Measurements from ENCODE around the gene GALM. TPM values are rescaled to one million over a fixed set of nuclear protein-coding genes. Genes with fewer than 3 reads are reported as not detected.
"Not testable (repeated sequence)": the region's sequence is repeated elsewhere in the genome, so short reads cannot be mapped to it uniquely, and the experiment has no call there.

The GALM gene
- polyA plus RNA-seq, 3 donors: 3.0 to 3.6 (median 3.1) TPM

DNA sequence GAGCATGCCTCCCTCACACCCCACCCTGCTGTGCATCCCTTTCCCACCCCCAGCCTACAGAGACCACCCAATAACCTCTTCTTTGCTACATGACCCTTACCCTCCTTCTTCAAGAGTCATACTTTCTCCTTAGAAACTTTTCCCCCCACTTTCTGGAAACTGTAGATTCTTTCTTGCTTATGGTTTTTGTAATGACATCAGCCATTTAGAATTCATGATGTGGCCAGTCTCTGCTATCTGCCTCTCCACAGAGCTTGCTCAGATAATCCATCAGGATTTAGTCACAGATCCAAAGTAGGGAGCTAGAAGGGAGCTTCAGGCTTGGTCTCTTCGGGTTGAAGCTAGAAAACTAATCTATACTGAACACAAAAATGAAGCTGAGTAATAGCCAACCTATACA, 36.5 kb downstream of the GALM start:
- Mint-ChIP-seq H3K4me3 (no peak overlapping the region), H3K36me3 (peaks cover 17 to 19% of the 10 kb centered on the region in 2 donors), H3K27ac (no peak overlapping the region), H3K27me3 (ENCODE audit: low read depth in 3 of 3) (peaks cover 0 to 1% (median 0%) of the 10 kb centered on the region in 3 donors), H3K9me3 (peaks cover 0 to 2% (median 0%) of the 10 kb centered on the region in 7 donors), H3K4me1 (no peaks in the 10 kb centered on the region)
- no peak overlapping the region for H3K4me2 ChIP-seq (replicated peaks; ENCODE audit: extremely low read depth, low read length, poor library complexity, severe bottlenecking)
- TF ChIP-seq, protein P1, sequence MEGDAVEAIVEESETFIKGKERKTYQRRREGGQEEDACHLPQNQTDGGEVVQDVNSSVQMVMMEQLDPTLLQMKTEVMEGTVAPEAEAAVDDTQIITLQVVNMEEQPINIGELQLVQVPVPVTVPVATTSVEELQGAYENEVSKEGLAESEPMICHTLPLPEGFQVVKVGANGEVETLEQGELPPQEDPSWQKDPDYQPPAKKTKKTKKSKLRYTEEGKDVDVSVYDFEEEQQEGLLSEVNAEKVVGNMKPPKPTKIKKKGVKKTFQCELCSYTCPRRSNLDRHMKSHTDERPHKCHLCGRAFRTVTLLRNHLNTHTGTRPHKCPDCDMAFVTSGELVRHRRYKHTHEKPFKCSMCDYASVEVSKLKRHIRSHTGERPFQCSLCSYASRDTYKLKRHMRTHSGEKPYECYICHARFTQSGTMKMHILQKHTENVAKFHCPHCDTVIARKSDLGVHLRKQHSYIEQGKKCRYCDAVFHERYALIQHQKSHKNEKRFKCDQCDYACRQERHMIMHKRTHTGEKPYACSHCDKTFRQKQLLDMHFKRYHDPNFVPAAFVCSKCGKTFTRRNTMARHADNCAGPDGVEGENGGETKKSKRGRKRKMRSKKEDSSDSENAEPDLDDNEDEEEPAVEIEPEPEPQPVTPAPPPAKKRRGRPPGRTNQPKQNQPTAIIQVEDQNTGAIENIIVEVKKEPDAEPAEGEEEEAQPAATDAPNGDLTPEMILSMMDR (IDR thresholded peaks at IDR 0.05): no peak
- H2AFZ ChIP-seq (ENCODE audit: insufficient read depth, low read depth, low read length, poor library complexity, severe bottlenecking): no peak overlapping the region
- no peaks in the 10 kb centered on the region for H3K4me1 ChIP-seq (ENCODE audit: control insufficient read depth in 1 of 2, insufficient read depth in 2 of 2, low read length in 2 of 2)
- H3K9me3 ChIP-seq (replicated peaks in 1 of 2; ENCODE audit: control insufficient read depth in 1 of 2, insufficient read depth in 1 of 2, low read length in 2 of 2): no peaks in the 10 kb centered on the region
- no peak overlapping the region for H3K4me3 ChIP-seq (replicated peaks in 1 of 3; ENCODE audit: low read depth in 2 of 3, low read length in 3 of 3)
- intact Hi-C loops (cut with micrococcal nuclease): no loop called here
- 100% methylated on average over 1 of the region's 1 CpG for WGBS (ENCODE audit: insufficient coverage)
- no peaks in the 10 kb centered on the region for H4K20me1 ChIP-seq (ENCODE audit: insufficient read depth, low read length)
- no peaks in the 10 kb centered on the region for H3K27me3 ChIP-seq (ENCODE audit: control insufficient read depth in 2 of 2, insufficient read depth in 2 of 2, low read length in 2 of 2)
- H3K79me2 ChIP-seq (ENCODE audit: insufficient read depth, low read length): no peaks in the 10 kb centered on the region
- H3K9ac ChIP-seq (ENCODE audit: insufficient read depth, low read length, poor library complexity, severe bottlenecking): no peak overlapping the region
- H3K27ac ChIP-seq (ENCODE audit: low read depth in 1 of 2, low read length in 2 of 2): no peak overlapping the region
- DNase-seq: no peak
- no peaks in the 10 kb centered on the region for H3K36me3 ChIP-seq (replicated peaks in 1 of 2; ENCODE audit: control insufficient read depth in 1 of 2, insufficient read depth in 2 of 2, low read length in 2 of 2)

- H3K4me1 ChIP-seq (ENCODE audit: control insufficient read depth in 1 of 2, insufficient read depth in 2 of 2, low read length in 2 of 2); intact Hi-C loops (cut with micrococcal nuclease): not testable (repeated sequence)
- 100% methylated on average over 2 of the region's 5 CpGs for WGBS (ENCODE audit: insufficient coverage)
Measured at GRCh38 chr2:38703336-38703735, 37.4 kb downstream of the GALM start.

More at GRCh38 chr2:38703336-38703735, 37.4 kb downstream of the GALM start:
- H3K27ac Mint-ChIP-seq; DNase-seq; H3K27ac ChIP-seq (ENCODE audit: low read depth in 1 of 2, low read length in 2 of 2); H3K9ac ChIP-seq (ENCODE audit: insufficient read depth, low read length, poor library complexity, severe bottlenecking); H3K4me1 Mint-ChIP-seq; H3K79me2 ChIP-seq (ENCODE audit: insufficient read depth, low read length); H3K9me3 ChIP-seq (replicated peaks in 1 of 2; ENCODE audit: control insufficient read depth in 1 of 2, insufficient read depth in 1 of 2, low read length in 2 of 2); H3K27me3 Mint-ChIP-seq (ENCODE audit: low read depth in 3 of 3); H3K9me3 Mint-ChIP-seq; H3K4me3 ChIP-seq (replicated peaks in 1 of 3; ENCODE audit: low read depth in 2 of 3, low read length in 3 of 3); H4K20me1 ChIP-seq (ENCODE audit: insufficient read depth, low read length); H3K27me3 ChIP-seq (ENCODE audit: control insufficient read depth in 2 of 2, insufficient read depth in 2 of 2, low read length in 2 of 2); H3K36me3 ChIP-seq (replicated peaks in 1 of 2; ENCODE audit: control insufficient read depth in 1 of 2, insufficient read depth in 2 of 2, low read length in 2 of 2); H3K4me3 Mint-ChIP-seq; H2AFZ ChIP-seq (ENCODE audit: insufficient read depth, low read depth, low read length, poor library complexity, severe bottlenecking); H3K4me2 ChIP-seq (replicated peaks; ENCODE audit: extremely low read depth, low read length, poor library complexity, severe bottlenecking): not testable (repeated sequence)
- peaks cover 12 to 21% of the 10 kb centered on the region in 2 donors for H3K36me3 Mint-ChIP-seq

Measured in CD14-positive monocyte (primary cell).